GM18520 (cell line): Measurements from ENCODE around the gene ST13.
"Not testable (repeated sequence)": the region's sequence is repeated elsewhere in the genome, so short reads cannot be mapped to it uniquely, and the experiment has no call there.

Source experiments
- ATAC-seq: cut with Tn5 transposase; IDR thresholded peaks from one replicate; pipeline ENCODE4 v1.9.1; 2021; ENCODE audit not compliant: unreplicated experiment

Gene ST13

GRCh38 chr22:40856513-40857308 lies at the start of gene ST13, which contains the start of gene XPNPEP3:
Gene ST13, minus strand, starts transcription at chr22:40856639. Its CDS starts 99 bp downstream, at chr22:40856540.
Gene XPNPEP3, plus strand, starts transcription at chr22:40857148. Its CDS starts 34 bp downstream, at chr22:40857182.
- peak; percentile 81 for ATAC-seq

DNA sequence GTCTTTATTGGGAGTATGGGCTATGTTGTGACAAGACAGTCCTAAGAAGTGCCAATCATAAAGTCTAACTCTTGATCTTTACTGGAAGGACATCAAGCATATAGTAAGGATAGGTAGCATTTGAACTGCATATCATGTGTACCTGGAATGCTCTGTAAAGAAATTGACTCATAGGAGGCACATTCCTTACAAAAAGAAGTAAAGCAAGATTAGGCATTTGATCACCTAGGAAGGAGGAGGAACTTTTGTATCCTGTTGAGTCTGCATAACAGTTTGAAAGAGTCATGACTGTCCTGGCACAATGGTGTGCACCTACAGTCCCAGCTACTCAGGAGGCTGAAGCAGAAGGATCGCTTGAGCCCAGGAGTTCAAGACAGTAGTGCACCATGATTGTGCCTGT lies 47.7 kb upstream of the ST13 start:
- ATAC-seq: no peak

- ATAC-seq: no peak
Observed at GRCh38 chr22:40898850-40899357, 42.5 kb upstream of the ST13 start.

DNA sequence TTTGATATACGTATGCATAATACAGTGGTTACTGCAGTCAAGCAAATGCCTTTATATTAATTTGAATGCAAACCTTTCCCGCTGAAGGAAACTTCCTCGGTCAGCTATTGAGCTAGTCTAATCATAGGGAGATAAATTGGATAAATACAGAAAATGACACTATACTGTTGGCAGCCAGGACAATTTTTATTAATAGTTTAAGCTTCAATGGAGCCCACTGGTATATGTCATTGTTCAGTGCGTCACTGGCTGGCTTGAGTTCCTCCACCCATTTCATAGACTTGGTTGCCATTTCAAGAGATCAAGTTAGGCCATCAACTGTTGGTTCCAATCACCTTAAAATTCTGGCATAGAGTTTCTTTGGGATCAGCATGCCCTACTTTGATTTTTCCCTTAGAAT lies 38.0 kb upstream of the ST13 start:
- no peak for ATAC-seq

GRCh38 chr22:40890881-40891280 lies 34.4 kb upstream of the ST13 start:
- ATAC-seq: no peak

DNA sequence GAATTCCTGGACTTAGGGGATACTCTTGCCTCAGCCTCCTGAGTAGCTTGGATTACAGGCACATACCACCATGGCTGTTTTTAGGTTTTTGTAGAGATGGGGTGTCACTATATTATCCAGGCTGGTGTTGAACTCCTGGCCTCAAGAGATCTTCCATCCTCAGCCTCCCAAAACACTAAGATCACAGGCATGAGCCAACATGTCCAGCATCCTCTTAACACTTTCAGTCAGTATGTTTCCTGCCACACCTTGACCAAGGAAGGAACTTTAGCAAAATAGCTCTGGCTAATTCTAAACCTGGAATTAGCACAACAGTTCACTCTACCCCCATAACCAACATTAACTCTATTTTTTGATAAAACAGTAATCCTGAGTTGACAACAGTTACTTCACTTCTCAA lies 32.7 kb upstream of the ST13 start:
- no peak for ATAC-seq

DNA sequence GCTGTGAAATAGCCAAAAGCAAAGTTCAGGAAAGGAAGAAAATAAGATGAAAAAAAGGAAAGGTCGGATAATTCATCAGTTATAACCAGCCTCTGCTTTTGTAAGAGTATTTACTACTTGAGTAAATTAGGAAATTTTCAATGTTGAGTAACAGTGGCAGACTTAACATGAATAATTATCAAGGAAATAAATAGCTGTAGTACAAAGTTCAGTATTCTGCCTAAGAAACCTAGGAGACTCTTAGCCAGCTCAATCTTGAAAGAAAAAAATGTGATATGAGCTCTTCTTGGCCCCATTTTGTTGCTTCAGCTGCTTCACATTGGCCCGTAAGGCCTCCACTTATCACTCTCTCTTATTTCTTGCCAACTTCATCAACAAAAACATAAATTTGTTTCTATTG lies 22.5 kb upstream of the ST13 start:
- no peak for ATAC-seq

DNA sequence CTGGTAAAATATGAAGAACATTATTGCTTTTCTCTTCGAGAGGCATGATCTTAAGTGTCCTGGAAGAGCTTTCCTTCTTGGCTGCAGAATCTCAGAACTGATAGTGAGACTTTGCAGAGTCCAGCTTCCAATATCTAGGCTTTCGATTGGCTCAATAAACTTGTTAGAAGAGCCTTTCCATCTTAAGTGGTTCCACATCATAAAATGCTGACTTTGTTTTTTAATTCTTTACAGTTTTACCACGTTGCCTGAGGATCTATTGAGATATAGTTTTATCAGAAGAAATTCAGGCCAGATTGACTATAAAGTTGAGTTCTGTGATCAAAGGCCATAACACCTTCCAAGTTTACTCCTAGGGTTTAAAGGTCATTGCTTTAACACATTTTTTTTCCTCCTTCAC lies 21.0 kb upstream of the ST13 start:
- no peak for ATAC-seq

DNA sequence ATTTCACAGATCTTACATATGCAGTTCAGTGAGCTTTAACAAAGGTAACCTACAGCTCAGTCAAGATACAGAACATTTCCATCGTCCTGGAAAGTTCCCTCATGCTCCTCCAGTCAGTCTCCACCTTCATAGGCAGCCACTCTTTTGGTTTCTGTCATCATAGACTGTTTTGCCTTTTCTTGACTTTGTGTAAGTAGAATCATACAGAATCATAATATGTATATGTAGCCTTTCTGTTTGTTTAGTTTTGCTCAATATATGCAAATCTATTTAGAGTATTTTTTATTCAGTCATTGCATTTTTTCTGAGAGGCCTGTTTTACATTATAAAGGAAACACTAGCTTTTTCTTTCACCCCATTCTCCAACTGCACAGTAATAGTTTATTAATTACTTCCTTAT lies 20.5 kb upstream of the ST13 start:
- ATAC-seq: no peak

GRCh38 chr22:40875111-40875510 lies 18.7 kb upstream of the ST13 start:
- ATAC-seq: no peak

DNA sequence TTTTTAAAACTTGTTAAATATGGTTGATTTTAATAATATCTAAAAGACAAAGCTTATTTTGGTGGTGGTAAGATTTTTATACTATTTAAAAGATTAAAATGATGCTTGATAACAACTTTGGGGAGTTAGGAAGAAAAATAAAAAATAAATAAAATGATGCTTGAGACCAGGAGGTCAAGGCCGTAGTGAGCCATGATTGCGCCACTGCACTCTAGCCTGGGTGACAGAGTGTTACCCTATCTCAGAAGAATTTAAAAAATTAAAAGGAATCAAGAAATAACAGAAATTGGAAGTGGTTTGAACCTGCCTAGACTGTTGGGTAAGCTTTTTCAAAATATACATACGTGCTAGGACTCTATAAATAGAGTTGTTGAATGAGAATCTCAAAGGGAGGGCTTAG lies 17.6 kb upstream of the ST13 start:
- ATAC-seq: no peak

GRCh38 chr22:40868379-40868778 lies 11.9 kb upstream of the ST13 start:
- ATAC-seq: not testable (repeated sequence)

GRCh38 chr22:40867109-40867508 lies 10.7 kb upstream of the ST13 start:
- no peak for ATAC-seq

DNA sequence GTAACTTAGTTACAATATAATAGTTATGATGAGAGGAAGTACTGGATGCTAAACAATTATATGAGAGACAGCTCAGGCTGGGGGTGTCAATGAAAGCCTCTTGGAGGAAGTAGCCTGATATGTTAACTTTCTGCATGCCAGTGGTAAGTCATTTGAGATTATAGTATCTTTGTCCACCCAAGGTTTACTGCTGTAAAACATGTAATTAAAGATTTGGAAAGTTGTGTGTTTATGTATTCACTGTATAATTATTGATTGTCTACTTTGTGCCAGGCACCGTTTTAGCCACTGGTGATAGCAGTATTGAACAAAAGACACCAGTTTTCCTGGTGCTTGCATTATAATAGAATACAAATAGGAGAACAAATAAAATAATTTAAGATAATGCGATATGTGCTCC lies 6.1 kb upstream of the ST13 start:
- no peak for ATAC-seq

DNA sequence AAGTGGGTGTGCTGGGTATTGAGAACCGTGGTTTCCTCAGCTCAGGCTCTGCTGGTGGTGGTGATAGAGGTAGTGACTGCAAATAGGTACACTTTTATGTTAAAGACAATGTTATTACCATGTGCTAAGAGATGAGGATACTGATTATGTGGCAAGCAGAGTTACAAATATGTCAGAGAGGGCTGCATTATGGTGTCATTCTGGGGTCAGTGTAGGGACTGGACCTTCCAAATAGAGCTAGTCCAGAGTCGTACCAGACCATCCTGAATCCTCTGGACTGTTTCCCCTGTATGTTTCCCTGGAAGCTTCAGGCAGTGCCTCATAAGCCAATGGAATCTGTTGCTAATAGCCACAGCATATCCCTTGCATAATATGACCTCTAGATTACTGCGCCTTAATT lies 5.6 kb upstream of the ST13 start, which contains the start of gene DNAJB7:
Gene DNAJB7, minus strand, starts transcription at position 101 of the 400 bp plus-strand sequence. CDS start 119 bp downstream, outside the sequence.
- no peak for ATAC-seq

DNA sequence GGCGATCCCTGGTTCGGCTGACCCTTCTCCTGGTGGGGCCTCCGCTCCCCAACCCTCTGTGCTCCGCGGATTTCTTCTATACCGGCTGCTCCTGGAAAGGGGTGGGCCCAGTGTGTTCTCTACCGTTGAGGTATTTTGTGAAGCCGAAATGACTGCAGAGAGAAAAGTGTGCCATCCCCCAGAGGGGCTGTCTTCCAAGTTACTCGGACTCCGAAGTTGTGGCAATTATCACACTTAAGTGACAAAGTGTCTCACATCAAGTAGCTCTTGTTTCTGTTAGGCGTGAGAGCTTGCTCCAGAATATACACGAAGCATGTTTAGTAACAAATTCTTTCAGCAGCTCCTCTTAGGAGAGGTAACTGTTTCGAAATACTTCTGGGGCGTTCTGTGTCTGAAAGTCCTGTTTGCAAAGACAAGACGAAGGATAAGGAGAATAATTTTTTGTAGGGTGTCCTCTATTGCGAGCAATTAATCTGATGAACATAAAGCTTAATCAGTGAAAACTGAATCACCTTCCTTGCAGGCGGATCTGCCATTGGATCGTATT lies 943 bp upstream of the ST13 start:
- ATAC-seq: no peak

GRCh38 chr22:40855979-40856512 lies 393 bp downstream of the ST13 start:
- peak; percentile 4 for ATAC-seq

DNA sequence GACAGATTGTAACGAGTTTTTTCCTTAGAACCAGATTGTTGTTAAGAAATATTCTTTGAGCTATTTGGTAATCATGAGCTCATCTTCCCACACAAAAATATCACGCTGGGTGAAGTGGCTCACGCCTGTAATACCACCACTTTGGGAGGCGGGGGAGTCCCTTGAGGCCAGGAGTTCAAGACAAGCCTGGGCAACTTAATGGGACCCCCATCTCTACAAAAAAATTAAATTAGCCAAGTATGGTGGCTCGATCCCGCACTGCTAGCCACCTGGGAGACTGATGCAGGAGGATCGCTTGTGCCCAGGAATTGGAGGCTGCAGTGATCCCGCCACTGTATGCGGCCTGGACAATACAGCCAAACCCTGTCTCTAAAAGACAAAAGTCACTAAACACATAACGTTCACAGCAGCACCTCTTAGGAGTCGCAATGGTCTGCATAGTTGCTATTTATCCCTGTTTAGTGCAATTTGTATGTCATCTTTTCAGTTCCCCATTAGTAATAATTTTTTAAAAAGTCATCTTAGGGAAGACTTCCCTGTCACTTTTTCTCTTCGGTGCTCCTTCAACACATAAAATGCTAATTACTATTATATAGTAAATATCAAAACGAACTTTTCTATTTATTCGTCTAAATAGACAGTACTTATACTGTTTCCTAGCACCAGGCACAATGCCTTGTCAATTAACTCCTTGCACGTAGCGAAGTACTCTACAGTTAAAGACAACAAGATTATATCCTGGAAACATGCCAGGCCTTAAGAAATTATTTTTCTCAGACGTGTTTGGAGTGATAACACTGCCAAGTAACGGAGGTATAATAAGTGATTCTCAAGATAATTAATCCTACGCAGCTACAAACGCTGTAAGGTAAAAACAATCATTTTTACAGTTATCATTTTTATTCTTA lies 1.1 kb downstream of the ST13 start:
- ATAC-seq: no peak

GRCh38 chr22:40853961-40854360 lies 2.5 kb downstream of the ST13 start:
- ATAC-seq: no peak

GRCh38 chr22:40853333-40853732 lies 3.1 kb downstream of the ST13 start:
- no peak for ATAC-seq

DNA sequence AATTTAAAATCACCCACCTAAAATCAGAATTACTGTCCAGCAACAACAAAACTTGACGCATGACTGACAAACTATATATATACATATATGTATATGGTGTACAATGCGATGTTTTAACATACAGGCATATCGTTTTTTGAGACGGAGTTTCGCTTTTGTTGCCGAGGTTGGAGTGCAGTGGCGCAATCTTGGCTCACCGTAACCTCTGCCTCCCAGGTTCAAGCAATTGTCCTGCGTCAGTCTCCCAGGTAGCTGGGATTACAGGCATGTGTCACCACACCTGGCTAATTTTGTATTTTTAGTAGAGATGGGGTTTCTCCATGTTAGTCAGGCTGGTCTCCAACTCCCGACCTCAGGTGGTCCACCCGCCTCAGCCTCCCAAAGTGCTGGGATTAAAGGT lies 10.6 kb downstream of the ST13 start:
- ATAC-seq: not testable (repeated sequence)
